KMS-11 (cell line): Measurements from ENCODE around the gene SEMA5A.

Experiments
- H2AFZ ChIP-seq: fragments of 200-600 bp; sonication (generic); 2 replicates; pipeline ENCODE4 v1.6.1; 2016; ENCODE audit warnings: antibody characterized with exemption, mixed run types, low read depth
- H3K27ac ChIP-seq: fragments of 200-600 bp; sonication (generic); 2 replicates; pipeline ENCODE4 v1.6.1; 2016; ENCODE audit warnings: mild to moderate bottlenecking, mixed run types
- H3K27me3 ChIP-seq: fragments of 200-600 bp; sonication (generic); 2 replicates; pipeline ENCODE4 v1.6.1; 2017; ENCODE audit warnings: mild to moderate bottlenecking, low read depth, mixed run types, moderate library complexity; ENCODE audit not compliant: insufficient read depth
- H3K36me3 ChIP-seq: fragments of 200-600 bp; sonication (generic); 2 replicates; pipeline ENCODE4 v1.6.1; 2017; ENCODE audit warnings: mild to moderate bottlenecking, mixed run types; ENCODE audit not compliant: insufficient read depth
- H3K4me1 ChIP-seq: fragments of 200-600 bp; sonication (generic); 2 replicates; pipeline ENCODE4 v1.6.1; 2016; ENCODE audit warnings: mild to moderate bottlenecking, low read depth, mixed run types; ENCODE audit not compliant: poor library complexity, severe bottlenecking
- H3K4me2 ChIP-seq: fragments of 200-600 bp; sonication (generic); 2 replicates; pipeline ENCODE4 v1.7.0; 2016; ENCODE audit warnings: mild to moderate bottlenecking, mixed run types
- H3K4me3 ChIP-seq: fragments of 200-600 bp; sonication (generic); IDR thresholded peaks from 2 replicates; pipeline ENCODE4 v1.6.1; 2017; ENCODE audit warnings: low read depth, low read length, mixed read lengths; ENCODE audit not compliant: insufficient read depth
- H3K79me2 ChIP-seq: fragments of 200-600 bp; sonication (generic); 2 replicates; pipeline ENCODE4 v1.6.1; 2016; ENCODE audit warnings: low read depth, mixed run types; ENCODE audit not compliant: insufficient read depth
- H3K9ac ChIP-seq: fragments of 200-600 bp; sonication (generic); 2 replicates; pipeline ENCODE4 v1.6.1; 2016; ENCODE audit warnings: mild to moderate bottlenecking, mixed run types
- H4K20me1 ChIP-seq: fragments of 200-600 bp; sonication (generic); 2 replicates; pipeline ENCODE4 v1.6.1; 2016; ENCODE audit warnings: mild to moderate bottlenecking, mixed run types; ENCODE audit not compliant: insufficient read depth
- TF ChIP-seq, protein P1 (sequence below): fragments of 200-600 bp; sonication (generic); conservative IDR thresholded peaks from 2 replicates; pipeline ENCODE4 v1.6.1; 2017; ENCODE audit warnings: low read depth, mild to moderate bottlenecking, antibody characterized with exemption, low read length, moderate library complexity, mixed read lengths

SEMA5A gene

GRCh38 chr5:9230355-9230754, 315.5 kb downstream of the SEMA5A start:
- Histone ChIP-seq H2AFZ (no peak overlapping the region), H3K27me3 (no peaks in the 10 kb centered on the region), H3K9ac (no peak overlapping the region), H3K27ac (no peak overlapping the region), H3K4me3 (no peak overlapping the region), H3K36me3 (no peaks in the 10 kb centered on the region), H4K20me1 (no peaks in the 10 kb centered on the region), H3K4me1 (no peaks in the 10 kb centered on the region), H3K4me2 (no peak overlapping the region), H3K79me2 (no peaks in the 10 kb centered on the region)
- TF ChIP-seq, protein P1, sequence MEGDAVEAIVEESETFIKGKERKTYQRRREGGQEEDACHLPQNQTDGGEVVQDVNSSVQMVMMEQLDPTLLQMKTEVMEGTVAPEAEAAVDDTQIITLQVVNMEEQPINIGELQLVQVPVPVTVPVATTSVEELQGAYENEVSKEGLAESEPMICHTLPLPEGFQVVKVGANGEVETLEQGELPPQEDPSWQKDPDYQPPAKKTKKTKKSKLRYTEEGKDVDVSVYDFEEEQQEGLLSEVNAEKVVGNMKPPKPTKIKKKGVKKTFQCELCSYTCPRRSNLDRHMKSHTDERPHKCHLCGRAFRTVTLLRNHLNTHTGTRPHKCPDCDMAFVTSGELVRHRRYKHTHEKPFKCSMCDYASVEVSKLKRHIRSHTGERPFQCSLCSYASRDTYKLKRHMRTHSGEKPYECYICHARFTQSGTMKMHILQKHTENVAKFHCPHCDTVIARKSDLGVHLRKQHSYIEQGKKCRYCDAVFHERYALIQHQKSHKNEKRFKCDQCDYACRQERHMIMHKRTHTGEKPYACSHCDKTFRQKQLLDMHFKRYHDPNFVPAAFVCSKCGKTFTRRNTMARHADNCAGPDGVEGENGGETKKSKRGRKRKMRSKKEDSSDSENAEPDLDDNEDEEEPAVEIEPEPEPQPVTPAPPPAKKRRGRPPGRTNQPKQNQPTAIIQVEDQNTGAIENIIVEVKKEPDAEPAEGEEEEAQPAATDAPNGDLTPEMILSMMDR = no peak

GRCh38 chr5:9226016-9226536, 319.8 kb downstream of the SEMA5A start:
- H3K36me3 ChIP-seq = no peaks in the 10 kb centered on the region
- H3K27me3 ChIP-seq = no peaks in the 10 kb centered on the region
- no peaks in the 10 kb centered on the region for H3K79me2 ChIP-seq
- H3K27ac ChIP-seq = no peak overlapping the region
- H3K4me1 ChIP-seq = no peaks in the 10 kb centered on the region
- H3K4me3 ChIP-seq = no peak overlapping the region
- TF ChIP-seq, protein P1 = no peak
- H3K9ac ChIP-seq = no peak overlapping the region
- no peak overlapping the region for H3K4me2 ChIP-seq
- no peak overlapping the region for H2AFZ ChIP-seq
- H4K20me1 ChIP-seq = no peaks in the 10 kb centered on the region

GRCh38 chr5:9222054-9222976, 323.6 kb downstream of the SEMA5A start:
- no peaks in the 10 kb centered on the region for H3K4me1 ChIP-seq
- no peaks in the 10 kb centered on the region for H3K27me3 ChIP-seq
- no peaks in the 10 kb centered on the region for H3K36me3 ChIP-seq
- TF ChIP-seq, protein P1 = no peak
- no peak overlapping the region for H2AFZ ChIP-seq
- H4K20me1 ChIP-seq = no peaks in the 10 kb centered on the region
- H3K27ac ChIP-seq = no peak overlapping the region
- no peak overlapping the region for H3K4me3 ChIP-seq
- H3K79me2 ChIP-seq = no peaks in the 10 kb centered on the region
- no peak overlapping the region for H3K4me2 ChIP-seq
- H3K9ac ChIP-seq = no peak overlapping the region

DNA sequence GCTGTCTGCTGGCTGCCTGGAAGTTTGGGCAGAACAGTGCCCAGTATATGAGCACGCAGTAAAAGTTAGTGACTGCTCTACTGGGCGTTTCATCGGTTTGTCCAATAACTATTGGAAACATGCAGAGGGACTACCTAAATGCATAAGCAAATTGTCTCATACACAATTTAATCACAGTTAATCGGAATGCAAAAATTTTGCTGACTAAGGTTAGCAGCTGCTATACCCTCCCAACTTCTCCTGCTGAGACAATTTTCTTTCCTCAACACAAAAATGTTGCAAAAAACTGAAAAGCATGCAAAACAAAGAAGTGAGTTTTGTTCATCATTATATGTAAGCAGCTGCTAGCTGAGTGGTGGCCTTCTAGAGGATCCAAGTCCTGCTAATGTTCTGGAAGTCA, 327.5 kb downstream of the SEMA5A start:
- Histone ChIP-seq H3K36me3 (no peaks in the 10 kb centered on the region), H3K27me3 (no peaks in the 10 kb centered on the region), H3K4me1 (no peaks in the 10 kb centered on the region), H4K20me1 (no peaks in the 10 kb centered on the region), H2AFZ (no peak overlapping the region), H3K27ac (no peak overlapping the region), H3K9ac (no peak overlapping the region), H3K4me2 (no peak overlapping the region), H3K4me3 (no peak overlapping the region), H3K79me2 (no peaks in the 10 kb centered on the region)
- TF ChIP-seq, protein P1 = no peak
